ENCODE data around the gene CHEK2. TPM values are rescaled to one million over a fixed set of nuclear protein-coding genes. Genes with fewer than 3 reads are reported as not detected.
"Not testable (repeated sequence)": the region's sequence is repeated elsewhere in the genome, so short reads cannot be mapped to it uniquely, and the experiment has no call there.

The CHEK2 gene
- total RNA-seq (2014; rRNA removed; shearing (Covaris generic)), result 19.9 and 20.0 TPM in 2 replicates
- polyA plus RNA-seq (2015; cell fraction: cytosol; rRNA removed), result 24.3 and 25.6 TPM in 2 replicates
- polyA plus RNA-seq (2015; cell fraction: nucleus; rRNA removed), result 35.7 and 37.9 TPM in 2 replicates

- peak; percentile 99 for DNase-seq (ENCODE audit: low read depth)
These were observed at the start of gene CHEK2, which contains the start of gene HSCB for GRCh38 chr22:28741785-28742561. TSS of gene CHEK2 (minus strand) at chr22:28741820. CDS start at chr22:28734721, 7,099 bp downstream. TSS of gene HSCB (plus strand) at chr22:28742039. CDS start at chr22:28742096, 57 bp downstream.

- DNase-seq (ENCODE audit: low read depth), result no peak
These were observed 49.5 kb upstream of the CHEK2 start for GRCh38 chr22:28791124-28791523.

GRCh38 chr22:28788601-28789000 is 47.0 kb upstream of the CHEK2 start:
- DNase-seq (ENCODE audit: low read depth), result no peak

GRCh38 chr22:28783786-28784671 is 42.4 kb upstream of the CHEK2 start:
- DNase-seq (ENCODE audit: low read depth), result no peak

- DNase-seq (ENCODE audit: low read depth), result no peak
These were observed 38.7 kb upstream of the CHEK2 start for GRCh38 chr22:28780296-28780695.

- no peak for DNase-seq (ENCODE audit: low read depth)
These were observed 38.2 kb upstream of the CHEK2 start for GRCh38 chr22:28779833-28780232.

GRCh38 chr22:28774378-28774777 is 32.8 kb upstream of the CHEK2 start:
- DNase-seq (ENCODE audit: low read depth), result no peak

GRCh38 chr22:28773461-28773867 is 31.8 kb upstream of the CHEK2 start:
- DNase-seq (ENCODE audit: low read depth), result peak; percentile 32

GRCh38 chr22:28772633-28773460 is 31.2 kb upstream of the CHEK2 start, which contains the start of gene CCDC117:
TSS of gene CCDC117 (plus strand) at chr22:28772695. CDS start at chr22:28772850, 155 bp downstream.
- DNase-seq (ENCODE audit: low read depth), result peak; percentile 91

- no peak for DNase-seq (ENCODE audit: low read depth)
These were observed 29.7 kb upstream of the CHEK2 start for GRCh38 chr22:28771195-28771791.

GRCh38 chr22:28769394-28770085 is 27.9 kb upstream of the CHEK2 start:
- no peak for DNase-seq (ENCODE audit: low read depth)

GRCh38 chr22:28768701-28769393 is 27.2 kb upstream of the CHEK2 start:
- peak; percentile 15 for DNase-seq (ENCODE audit: low read depth)

- no peak for DNase-seq (ENCODE audit: low read depth)
These were observed 25.0 kb upstream of the CHEK2 start for GRCh38 chr22:28766628-28767027.

GRCh38 chr22:28762000-28762399 is 20.4 kb upstream of the CHEK2 start:
- not testable (repeated sequence) for DNase-seq (ENCODE audit: low read depth)

GRCh38 chr22:28761449-28761755 is 19.8 kb upstream of the CHEK2 start:
- DNase-seq (ENCODE audit: low read depth), result no peak

- no peak for DNase-seq (ENCODE audit: low read depth)
These were observed 18.4 kb upstream of the CHEK2 start for GRCh38 chr22:28759861-28760560.

- DNase-seq (ENCODE audit: low read depth), result not testable (repeated sequence)
These were observed 12.9 kb upstream of the CHEK2 start for GRCh38 chr22:28754512-28754911.

GRCh38 chr22:28750471-28750881 is 8.9 kb upstream of the CHEK2 start:
- peak; percentile 74 for DNase-seq (ENCODE audit: low read depth)

GRCh38 chr22:28743852-28744251 is 2.2 kb upstream of the CHEK2 start:
- peak; percentile 28 for DNase-seq (ENCODE audit: low read depth)

All from HT1080 (cell line).